Activated CD4-positive, alpha-beta T cell treated with anti-CD3 and anti-CD28 coated beads, Interleukin-2, Interleukin-4, amounts not matched to agents 100 ng/mL and 50 ng/mL, durations not matched to agents 16 hours and 8 hours (primary cell): ENCODE measurements around the gene NEMP2.

Source experiments
- DNase-seq: peaks from one replicate; pipeline ENCODE4 v3.0.0-alpha.2; 2020; ENCODE audit warnings: low spot score

Gene NEMP2

DNA sequence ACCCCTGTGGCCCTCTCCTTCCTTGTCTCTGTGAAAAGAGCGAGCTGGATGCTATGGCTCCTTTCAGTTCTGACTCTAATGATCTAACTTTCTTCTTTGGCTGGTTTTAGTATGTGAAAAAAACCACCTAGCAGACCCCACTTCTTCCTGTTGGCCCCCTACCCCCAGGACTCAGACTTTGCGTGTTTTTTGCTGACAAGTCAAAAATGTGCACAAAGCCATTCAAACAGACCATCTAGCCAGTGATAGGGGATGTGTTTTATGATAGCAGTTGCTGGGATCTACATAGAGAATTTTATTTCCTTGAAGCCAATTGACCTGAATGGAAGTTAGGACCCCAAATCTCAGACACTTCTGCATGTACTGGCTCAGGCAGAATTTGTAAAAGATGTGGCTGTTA lies 77.3 kb downstream of the NEMP2 start:
- DNase-seq = no peak

DNA sequence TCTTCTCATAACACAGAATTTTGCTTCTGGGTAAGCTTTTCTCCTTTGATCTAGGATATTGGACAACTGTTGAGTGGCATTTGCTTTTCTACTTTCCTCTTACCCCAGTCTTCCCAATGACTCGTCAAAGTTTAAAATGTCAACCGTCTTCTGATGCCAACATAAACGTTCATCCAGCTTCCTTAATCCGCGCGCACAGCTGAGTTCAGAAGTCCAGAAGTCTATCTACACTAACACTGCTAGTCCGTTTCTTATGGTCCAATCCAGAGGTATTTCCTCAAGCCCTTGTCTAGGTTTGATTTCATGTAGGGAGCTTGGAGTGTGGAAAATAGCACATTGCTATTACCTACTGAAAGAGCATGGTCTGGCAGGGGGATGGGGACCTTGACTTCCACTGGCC lies 77.7 kb downstream of the NEMP2 start:
- DNase-seq = no peak

DNA sequence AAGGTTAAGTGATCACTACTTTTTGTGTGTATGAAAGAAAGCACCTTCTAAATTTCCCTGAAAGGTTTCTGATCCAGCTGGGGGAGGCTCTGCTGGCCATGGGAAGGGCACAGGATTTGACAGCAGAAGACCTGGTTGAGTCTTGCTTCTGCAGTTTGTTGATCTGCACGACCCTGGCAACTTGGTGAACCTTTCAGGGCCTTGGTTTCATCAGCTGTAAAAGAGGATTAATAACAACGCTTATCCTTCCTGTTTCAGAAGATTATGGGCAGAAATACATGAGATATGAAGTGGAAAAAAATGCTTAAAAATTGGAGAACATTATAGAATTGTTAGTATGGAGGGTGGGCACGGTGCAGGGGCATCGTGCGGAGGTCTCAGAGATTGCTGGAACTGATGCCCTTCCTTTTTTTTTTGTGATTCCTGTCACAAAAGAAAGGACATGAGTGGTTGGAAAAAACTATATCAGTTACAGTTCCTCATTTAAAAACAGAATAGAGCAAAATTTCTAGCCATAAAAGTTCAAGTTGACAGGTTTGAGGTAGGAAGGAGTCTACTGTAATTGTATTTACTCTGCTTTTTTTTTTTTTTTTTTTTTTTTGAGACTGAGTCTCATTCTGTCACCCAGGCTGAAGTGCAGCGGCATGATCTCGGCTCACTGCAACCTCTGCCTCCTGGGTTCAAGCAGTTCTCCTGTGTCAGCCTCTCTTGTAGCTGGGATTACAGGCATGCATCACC lies 79.0 kb downstream of the NEMP2 start:
- no peak for DNase-seq

DNA sequence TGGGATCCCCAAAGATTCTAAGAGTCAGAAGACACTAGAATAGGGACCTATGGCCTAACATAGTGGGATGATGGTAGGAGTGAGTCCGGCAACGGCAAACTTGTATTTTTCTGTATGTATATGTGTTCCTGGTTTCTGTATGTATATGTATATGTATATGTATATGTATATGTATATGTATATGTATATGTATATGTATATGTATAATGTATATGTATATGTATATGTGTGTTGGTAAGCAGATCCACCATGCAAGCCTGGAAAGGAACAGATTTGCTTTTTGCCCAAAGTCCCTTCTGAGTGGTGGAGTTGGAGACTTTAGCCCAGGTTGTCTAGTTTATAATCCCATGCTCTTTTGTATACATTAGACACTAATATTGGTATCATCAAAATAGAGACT lies 79.7 kb downstream of the NEMP2 start:
- DNase-seq = no peak
